ENCODE results near the gene TSSK6. TPM values are rescaled to one million over a fixed set of nuclear protein-coding genes. Genes with fewer than 3 reads are reported as not detected.

The TSSK6 gene
- total RNA-seq, 4 donors from 2014 or later, result 2.6 to 10.5 (median 6.8) TPM

GRCh38 chr19:19550972-19551852 is 35.9 kb upstream of the TSSK6 start:
- H3K4me1 ChIP-seq, result no peaks in the 10 kb centered on the region
- no peak overlapping the region for H3K4me3 ChIP-seq
- no peaks in the 10 kb centered on the region for H3K36me3 ChIP-seq
- no peak for DNase-seq
- H3K9me3 ChIP-seq, result no peaks in the 10 kb centered on the region
- in situ Hi-C loops (cut with MboI; ENCODE audit: low pct_ligation_motif_present in 1 of 4, low pct_unique_long_range_greater_than_20kb in 1 of 4, low sequenced_read_pairs in 3 of 4) (no loop called here), intact Hi-C loops (cut with DNase I; ENCODE audit: low total_unique reads) (no loop called here)
- WGBS, 2 donors (ENCODE audit: low coverage in 1 of 2), result 83% methylated on average over 9 of the region's 10 CpGs; no CpG with 5 or more reads in 1 of the 2 donors
- H3K27me3 ChIP-seq, result peaks cover 32% of the 10 kb centered on the region
- TF ChIP-seq CTCF (IDR thresholded peaks at IDR 0.05) (no peak), POLR2AphosphoS5 (IDR thresholded peaks at IDR 0.05) (no peak), EP300 (IDR thresholded peaks at IDR 0.05; ENCODE audit: low read depth) (no peak), POLR2A (IDR thresholded peaks at IDR 0.05) (no peak)
- H3K27ac ChIP-seq, result no peak overlapping the region

GRCh38 chr19:19550485-19550929 is 35.2 kb upstream of the TSSK6 start:
- no peaks in the 10 kb centered on the region for H3K4me1 ChIP-seq
- H3K36me3 ChIP-seq, result no peaks in the 10 kb centered on the region
- no peak for DNase-seq
- peaks cover 38% of the 10 kb centered on the region for H3K27me3 ChIP-seq
- no peak overlapping the region for H3K27ac ChIP-seq
- no peak for TF ChIP-seq EP300 (IDR thresholded peaks at IDR 0.05; ENCODE audit: low read depth)
- TF ChIP-seq POLR2A (IDR thresholded peaks at IDR 0.05), result no peak
- TF ChIP-seq CTCF (IDR thresholded peaks at IDR 0.05), result no peak
- TF ChIP-seq POLR2AphosphoS5 (IDR thresholded peaks at IDR 0.05), result no peak
- no CpG with 5 or more reads among the region's 8 CpGs for WGBS, 2 donors (ENCODE audit: low coverage in 1 of 2)
- in situ Hi-C loops (cut with MboI; ENCODE audit: low pct_ligation_motif_present in 1 of 4, low pct_unique_long_range_greater_than_20kb in 1 of 4, low sequenced_read_pairs in 3 of 4) (no loop called here), intact Hi-C loops (cut with DNase I; ENCODE audit: low total_unique reads) (no loop called here)
- H3K4me3 ChIP-seq, result no peak overlapping the region
- no peaks in the 10 kb centered on the region for H3K9me3 ChIP-seq

GRCh38 chr19:19549804-19550464 is 34.6 kb upstream of the TSSK6 start:
- intact Hi-C loops (cut with DNase I; ENCODE audit: low total_unique reads), result no loop called here
- Histone ChIP-seq H3K9me3 (no peaks in the 10 kb centered on the region), H3K27ac (no peak overlapping the region), H3K27me3 (peaks cover 38% of the 10 kb centered on the region), H3K4me1 (no peaks in the 10 kb centered on the region), H3K36me3 (no peaks in the 10 kb centered on the region), H3K4me3 (no peak overlapping the region)
- in situ Hi-C loops (cut with MboI; ENCODE audit: low pct_ligation_motif_present in 1 of 4, low pct_unique_long_range_greater_than_20kb in 1 of 4, low sequenced_read_pairs in 3 of 4), result loop anchor here in 3 of 4 donors (25.0 kb wide), 3 partner anchors 87 to 737 kb away; partner anchors contain the start of genes GMIP (in 1 of the 3) and LPAR2 (in 1 of the 3)
- 62 to 82% methylated on average over 2 to 23 of the region's 23 CpGs for WGBS, 2 donors (ENCODE audit: low coverage in 1 of 2)
- no peak for DNase-seq
- no peak for TF ChIP-seq POLR2AphosphoS5 (IDR thresholded peaks at IDR 0.05)
- no peak for TF ChIP-seq EP300 (IDR thresholded peaks at IDR 0.05; ENCODE audit: low read depth)
- TF ChIP-seq POLR2A (IDR thresholded peaks at IDR 0.05), result no peak
- no peak for TF ChIP-seq CTCF (IDR thresholded peaks at IDR 0.05)
